ENCODE data around the gene GNB4.

Gene GNB4

GRCh38 chr3:179474480-179474879 lies 23.2 kb upstream of the GNB4 start:
- no peaks in the 10 kb centered on the region for H3K27me3 ChIP-seq (ENCODE audit: insufficient read depth, insufficient read length)
- H3K4me1 ChIP-seq (ENCODE audit: insufficient read depth, insufficient read length) = no peaks in the 10 kb centered on the region
- H3K4me3 ChIP-seq (ENCODE audit: insufficient read length, low read depth) = no peak overlapping the region
- TF ChIP-seq YY1 (IDR thresholded peaks at IDR 0.05; ENCODE audit: insufficient read depth, insufficient read length) (no peak), SUZ12 (IDR thresholded peaks at IDR 0.05; ENCODE audit: extremely low read depth, insufficient read depth, insufficient read length) (no peak), ZNF274 (IDR thresholded peaks at IDR 0.05; ENCODE audit: low read depth, low read length) (no peak)
- DNase-seq (ENCODE audit: low read depth, low spot score) = no peak
- no peak overlapping the region for H3K9ac ChIP-seq (ENCODE audit: insufficient read length, low read depth)
- no peaks in the 10 kb centered on the region for H3K36me3 ChIP-seq (ENCODE audit: insufficient read depth, insufficient read length, low read length)
- H3K9me3 ChIP-seq (ENCODE audit: insufficient read depth, low read length) = no peaks in the 10 kb centered on the region

GRCh38 chr3:179473565-179473964 lies 22.3 kb upstream of the GNB4 start:
- Histone ChIP-seq H3K4me3 (ENCODE audit: insufficient read length, low read depth) (no peak overlapping the region), H3K4me1 (ENCODE audit: insufficient read depth, insufficient read length) (no peaks in the 10 kb centered on the region), H3K9ac (ENCODE audit: insufficient read length, low read depth) (no peak overlapping the region), H3K9me3 (ENCODE audit: insufficient read depth, low read length) (no peaks in the 10 kb centered on the region), H3K36me3 (ENCODE audit: insufficient read depth, insufficient read length, low read length) (no peaks in the 10 kb centered on the region), H3K27me3 (ENCODE audit: insufficient read depth, insufficient read length) (no peaks in the 10 kb centered on the region)
- no peak for TF ChIP-seq YY1 (IDR thresholded peaks at IDR 0.05; ENCODE audit: insufficient read depth, insufficient read length)
- TF ChIP-seq SUZ12 (IDR thresholded peaks at IDR 0.05; ENCODE audit: extremely low read depth, insufficient read depth, insufficient read length) = no peak
- TF ChIP-seq ZNF274 (IDR thresholded peaks at IDR 0.05; ENCODE audit: low read depth, low read length) = no peak
- no peak for DNase-seq (ENCODE audit: low read depth, low spot score)

GRCh38 chr3:179464323-179465092 lies 13.2 kb upstream of the GNB4 start:
- Histone ChIP-seq H3K9me3 (ENCODE audit: insufficient read depth, low read length) (no peaks in the 10 kb centered on the region), H3K4me3 (ENCODE audit: insufficient read length, low read depth) (no peak overlapping the region), H3K27me3 (ENCODE audit: insufficient read depth, insufficient read length) (no peaks in the 10 kb centered on the region), H3K9ac (ENCODE audit: insufficient read length, low read depth) (no peak overlapping the region), H3K36me3 (ENCODE audit: insufficient read depth, insufficient read length, low read length) (no peaks in the 10 kb centered on the region), H3K4me1 (ENCODE audit: insufficient read depth, insufficient read length) (no peaks in the 10 kb centered on the region)
- DNase-seq (ENCODE audit: low read depth, low spot score) = no peak
- TF ChIP-seq SUZ12 (IDR thresholded peaks at IDR 0.05; ENCODE audit: extremely low read depth, insufficient read depth, insufficient read length) (no peak), YY1 (IDR thresholded peaks at IDR 0.05; ENCODE audit: insufficient read depth, insufficient read length) (no peak), ZNF274 (IDR thresholded peaks at IDR 0.05; ENCODE audit: low read depth, low read length) (no peak)

GRCh38 chr3:179463319-179463718 lies 12.0 kb upstream of the GNB4 start:
- TF ChIP-seq YY1 (IDR thresholded peaks at IDR 0.05; ENCODE audit: insufficient read depth, insufficient read length) (no peak), ZNF274 (IDR thresholded peaks at IDR 0.05; ENCODE audit: low read depth, low read length) (no peak)
- Histone ChIP-seq H3K9ac (ENCODE audit: insufficient read length, low read depth) (no peak overlapping the region), H3K4me3 (ENCODE audit: insufficient read length, low read depth) (no peak overlapping the region), H3K9me3 (ENCODE audit: insufficient read depth, low read length) (no peaks in the 10 kb centered on the region), H3K36me3 (ENCODE audit: insufficient read depth, insufficient read length, low read length) (no peaks in the 10 kb centered on the region), H3K4me1 (ENCODE audit: insufficient read depth, insufficient read length) (no peaks in the 10 kb centered on the region), H3K27me3 (ENCODE audit: insufficient read depth, insufficient read length) (no peaks in the 10 kb centered on the region)
- DNase-seq (ENCODE audit: low read depth, low spot score) = no peak

GRCh38 chr3:179460260-179460659 lies 9.0 kb upstream of the GNB4 start:
- Histone ChIP-seq H3K4me1 (ENCODE audit: insufficient read depth, insufficient read length) (no peaks in the 10 kb centered on the region), H3K36me3 (ENCODE audit: insufficient read depth, insufficient read length, low read length) (no peaks in the 10 kb centered on the region), H3K27me3 (ENCODE audit: insufficient read depth, insufficient read length) (no peaks in the 10 kb centered on the region), H3K9ac (ENCODE audit: insufficient read length, low read depth) (no peak overlapping the region), H3K9me3 (ENCODE audit: insufficient read depth, low read length) (no peaks in the 10 kb centered on the region), H3K4me3 (ENCODE audit: insufficient read length, low read depth) (no peak overlapping the region)
- no peak for DNase-seq (ENCODE audit: low read depth, low spot score)
- no peak for TF ChIP-seq ZNF274 (IDR thresholded peaks at IDR 0.05; ENCODE audit: low read depth, low read length)
- no peak for TF ChIP-seq SUZ12 (IDR thresholded peaks at IDR 0.05; ENCODE audit: extremely low read depth, insufficient read depth, insufficient read length)
- no peak for TF ChIP-seq YY1 (IDR thresholded peaks at IDR 0.05; ENCODE audit: insufficient read depth, insufficient read length)

GRCh38 chr3:179455954-179456353 lies 4.7 kb upstream of the GNB4 start:
- H3K27me3 ChIP-seq (ENCODE audit: insufficient read depth, insufficient read length) = peaks cover 6% of the 10 kb centered on the region
- no peaks in the 10 kb centered on the region for H3K9me3 ChIP-seq (ENCODE audit: insufficient read depth, low read length)

GRCh38 chr3:179454887-179455286 lies 3.6 kb upstream of the GNB4 start:
- no peak for TF ChIP-seq ZNF274 (IDR thresholded peaks at IDR 0.05; ENCODE audit: low read depth, low read length)
- TF ChIP-seq YY1 (IDR thresholded peaks at IDR 0.05; ENCODE audit: insufficient read depth, insufficient read length) = no peak
- no peak for TF ChIP-seq SUZ12 (IDR thresholded peaks at IDR 0.05; ENCODE audit: extremely low read depth, insufficient read depth, insufficient read length)
- H3K27me3 ChIP-seq (ENCODE audit: insufficient read depth, insufficient read length) = peaks cover 17% of the 10 kb centered on the region
- H3K4me1 ChIP-seq (ENCODE audit: insufficient read depth, insufficient read length) = peaks cover 4% of the 10 kb centered on the region
- no peaks in the 10 kb centered on the region for H3K36me3 ChIP-seq (ENCODE audit: insufficient read depth, insufficient read length, low read length)
- no peak for DNase-seq (ENCODE audit: low read depth, low spot score)
- H3K4me3 ChIP-seq (ENCODE audit: insufficient read length, low read depth) = no peak overlapping the region
- H3K9ac ChIP-seq (ENCODE audit: insufficient read length, low read depth) = no peak overlapping the region
- no peaks in the 10 kb centered on the region for H3K9me3 ChIP-seq (ENCODE audit: insufficient read depth, low read length)

More at GRCh38 chr3:179455954-179456353, 4.7 kb upstream of the GNB4 start:
- Histone ChIP-seq H3K9ac (ENCODE audit: insufficient read length, low read depth) (no peak overlapping the region), H3K4me3 (ENCODE audit: insufficient read length, low read depth) (no peak overlapping the region), H3K4me1 (ENCODE audit: insufficient read depth, insufficient read length) (peaks cover 4% of the 10 kb centered on the region), H3K36me3 (ENCODE audit: insufficient read depth, insufficient read length, low read length) (no peaks in the 10 kb centered on the region)
- DNase-seq (ENCODE audit: low read depth, low spot score) = no peak
- TF ChIP-seq SUZ12 (IDR thresholded peaks at IDR 0.05; ENCODE audit: extremely low read depth, insufficient read depth, insufficient read length) (no peak), ZNF274 (IDR thresholded peaks at IDR 0.05; ENCODE audit: low read depth, low read length) (no peak), YY1 (IDR thresholded peaks at IDR 0.05; ENCODE audit: insufficient read depth, insufficient read length) (no peak)
